ENCODE data around the gene PRKCI. TPM values are rescaled to one million over a fixed set of nuclear protein-coding genes. Genes with fewer than 3 reads are reported as not detected.
A peak's percentile ranks its signal among the peaks of the same experiment; 100 is the strongest.

PRKCI gene
- total and polyA plus RNA-seq, 9 of the 15 experiments (the other 6 are each of a cell fraction or from before 2014, with no cell fraction given) = 10.5 to 43.2 (median 31.4) TPM

DNA sequence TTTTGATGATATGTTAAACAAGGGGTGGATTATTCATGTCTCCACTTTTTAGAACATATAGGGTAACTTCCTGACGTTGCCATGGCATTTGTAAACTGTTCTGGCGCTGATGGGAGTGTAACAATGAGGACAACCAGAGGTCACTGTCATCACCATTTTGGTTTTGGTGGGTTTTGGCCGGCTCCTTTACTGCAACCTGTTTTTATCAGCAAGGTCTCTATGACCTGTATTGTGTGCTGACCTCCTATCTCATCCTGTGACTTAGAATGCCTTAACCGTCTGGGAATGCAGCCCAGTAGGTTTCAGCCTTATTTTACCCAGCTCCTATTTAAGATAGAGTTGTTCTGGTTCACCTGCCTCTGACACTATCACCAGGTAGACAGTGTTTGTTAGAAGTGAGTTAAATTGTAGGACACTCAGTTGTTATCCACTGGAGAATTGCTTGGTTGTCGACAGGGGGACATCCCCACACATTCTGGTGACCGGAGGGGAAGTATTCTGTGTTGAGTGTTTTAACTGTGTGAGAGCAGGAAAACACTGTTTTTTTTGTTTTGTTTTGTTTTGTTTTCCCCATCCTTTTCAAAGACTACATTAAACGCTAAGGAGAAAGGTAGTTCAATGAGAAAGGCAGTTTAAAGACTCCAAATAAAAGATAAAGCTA, 98.4 kb downstream of the PRKCI start:
- ATAC-seq (no peak), FAIRE-seq (peak; percentile 6), DNase-seq (ENCODE audit: extremely low read depth in 1 of 4, low spot score in 3 of 4) (no peak)
- H3K4me1 ChIP-seq (replicated peaks in 1 of 2; ENCODE audit: control insufficient read depth in 2 of 2, insufficient read depth in 2 of 2, low read length in 2 of 2) = peaks cover 0 to 2% of the 10 kb centered on the region in 2 experiments; a peak in 1 of 5 replicates
- intact Hi-C loops (cut with micrococcal nuclease) (no loop called here), in situ Hi-C loops (cut with MboI) (no loop called here)
- ChIA-PET POLR2A (no interaction called here), CTCF (ENCODE audit: low intra/inter-chr PET ratio) (no interaction called here)
- no peak overlapping the region for H3K4me2 ChIP-seq (ENCODE audit: insufficient read depth, low read length)
- H3K9me3 ChIP-seq (replicated peaks; ENCODE audit: control insufficient read depth, insufficient read depth, low read depth, low read length) = no peaks in the 10 kb centered on the region; the same call in 1 of the 2 replicates
- H3K9ac ChIP-seq (ENCODE audit: insufficient read depth in 1 of 2, low read depth in 2 of 2, low read length in 2 of 2) = no peak overlapping the region
- BruUV-seq (replicated peaks) = no TSS peak
- TF ChIP-seq ZNF395 (CRISPR knock-in tag; IDR thresholded peaks at IDR 0.05) (no peak), RFX1 (IDR thresholded peaks at IDR 0.05) (0 out of 2 replicates have a peak, but pooled peaks have one; percentile 22), XRCC4 (IDR thresholded peaks at IDR 0.05; ENCODE audit: extremely low read depth, insufficient read depth, insufficient read length) (no peak), ATF1 (CRISPR knock-in tag; IDR thresholded peaks at IDR 0.05) (no peak), ATF1 (tag; IDR thresholded peaks at IDR 0.05) (no peak), NFIX (CRISPR knock-in tag; IDR thresholded peaks at IDR 0.05; ENCODE audit: low read depth) (no peak), NR2F6 (CRISPR knock-in tag; IDR thresholded peaks at IDR 0.05) (no peak)
- no peaks in the 10 kb centered on the region for H3K9me1 ChIP-seq (ENCODE audit: control insufficient read depth, insufficient read depth, low read length)
- no peaks in the 10 kb centered on the region for H3K36me3 ChIP-seq (ENCODE audit: control insufficient read depth, insufficient read depth, low read length)
- H3K4me3 ChIP-seq = no peak overlapping the region
- peak overlapping the region; percentile 37 for H2AFZ ChIP-seq (ENCODE audit: low read depth, low read length)
- no peaks in the 10 kb centered on the region for H3K27me3 ChIP-seq (ENCODE audit: control insufficient read depth in 2 of 2, insufficient read depth in 2 of 2, low read length in 2 of 2)
- H4K20me1 ChIP-seq (replicated peaks; ENCODE audit: control insufficient read depth, insufficient read depth, low read length) = no peaks in the 10 kb centered on the region
- WGBS (ENCODE audit: insufficient coverage, low coverage, missing lambda C conversion rate) = 48% methylated on average over 7 of the region's 7 CpGs
- no peak overlapping the region for H3K27ac ChIP-seq (ENCODE audit: extremely low read depth, low read depth, low read length)
- H3K79me2 ChIP-seq (ENCODE audit: control insufficient read depth, insufficient read depth, low read length) = no peaks in the 10 kb centered on the region

Measured in K562 (cell line).